Measurements from ENCODE around the gene MAN2B2. TPM values are rescaled to one million over a fixed set of nuclear protein-coding genes. Genes with fewer than 3 reads are reported as not detected.

Gene MAN2B2
- total and polyA plus RNA-seq, 9 of the 15 experiments (the other 6 are each of a cell fraction or from before 2014, with no cell fraction given): 0.21 to 8.8 (median 3.7) TPM

GRCh38 chr4:6557856-6558255 is 17.1 kb upstream of the MAN2B2 start (continued):
- TF ChIP-seq ZNF75A (CRISPR knock-in tag; IDR thresholded peaks at IDR 0.05): no peak
- no peak for TF ChIP-seq ZNF318 (IDR thresholded peaks at IDR 0.05; ENCODE audit: borderline replicate concordance in 1 of 2, low read depth in 1 of 2)
- no peak for TF ChIP-seq FOXK1 (CRISPR knock-in tag; IDR thresholded peaks at IDR 0.05; ENCODE audit: borderline replicate concordance)
- TF ChIP-seq POLR2B (IDR thresholded peaks at IDR 0.05; ENCODE audit: low read depth, partially characterized antibody): no peak
- no peak for TF ChIP-seq MXI1 (IDR thresholded peaks at IDR 0.05; ENCODE audit: low read depth, low read length)
- no peak for TF ChIP-seq ZC3H4 (CRISPR knock-in tag; IDR thresholded peaks at IDR 0.05; ENCODE audit: borderline replicate concordance)

Measured in K562 (cell line).